ENCODE measurements around the gene ATAD1.

Gene ATAD1

GRCh38 chr10:87729940-87730339 is 88.1 kb downstream of the ATAD1 start:
- no peak for DNase-seq (ENCODE audit: extremely low read depth, low read depth)
- TF ChIP-seq CTCF (IDR thresholded peaks at IDR 0.05; ENCODE audit: low read depth, low read length) = no peak

GRCh38 chr10:87724789-87725188 is 93.2 kb downstream of the ATAD1 start:
- TF ChIP-seq CTCF (IDR thresholded peaks at IDR 0.05; ENCODE audit: low read depth, low read length) = no peak
- DNase-seq (ENCODE audit: extremely low read depth, low read depth) = no peak

- no peak for TF ChIP-seq CTCF (IDR thresholded peaks at IDR 0.05; ENCODE audit: low read depth, low read length)
- no peak for DNase-seq (ENCODE audit: extremely low read depth, low read depth)
Observed at GRCh38 chr10:87723500-87723899, 94.5 kb downstream of the ATAD1 start.

- no peak for DNase-seq (ENCODE audit: extremely low read depth, low read depth)
Observed at GRCh38 chr10:87722716-87723115, 95.3 kb downstream of the ATAD1 start.

GRCh38 chr10:87721781-87722180 is 96.2 kb downstream of the ATAD1 start:
- no peak for DNase-seq (ENCODE audit: extremely low read depth, low read depth)
- no peak for TF ChIP-seq CTCF (IDR thresholded peaks at IDR 0.05; ENCODE audit: low read depth, low read length)

More at GRCh38 chr10:87722716-87723115, 95.3 kb downstream of the ATAD1 start:
- TF ChIP-seq CTCF (IDR thresholded peaks at IDR 0.05; ENCODE audit: low read depth, low read length) = no peak

GRCh38 chr10:87720665-87721064 is 97.4 kb downstream of the ATAD1 start:
- no peak for TF ChIP-seq CTCF (IDR thresholded peaks at IDR 0.05; ENCODE audit: low read depth, low read length)
- no peak for DNase-seq (ENCODE audit: extremely low read depth, low read depth)

GRCh38 chr10:87716348-87716670 is 101.7 kb downstream of the ATAD1 start:
- TF ChIP-seq CTCF (IDR thresholded peaks at IDR 0.05; ENCODE audit: low read depth, low read length) = no peak
- DNase-seq (ENCODE audit: extremely low read depth, low read depth) = no peak

Data from AG09319 (cell line).